Liver (tissue), 9 donors: Measurements from ENCODE around the gene SMCO3. TPM values are rescaled to one million over a fixed set of nuclear protein-coding genes. Genes with fewer than 3 reads are reported as not detected.

ENCODE experiments used
- DNase-seq: peaks from one replicate; pipeline ENCODE4 v3.0.0-alpha.2; 2017; ENCODE audit warnings: low spot score
- H3K27ac ChIP-seq, 2 donors: one replicate each; pipeline ENCODE4 v1.7.0; 2013; ENCODE audit warnings: inconsistent platforms in 2 of 2, low read length in 2 of 2, control low read depth in 1 of 2, low read depth in 1 of 2, mild to moderate bottlenecking in 1 of 2
- H3K27me3 ChIP-seq, 4 donors: one replicate each; pipeline versions ENCODE4 v1.6.1 to v1.7.0; 2013; ENCODE audit warnings: low read length in 3 of 4, inconsistent platforms in 1 of 4, mild to moderate bottlenecking in 1 of 4, moderate library complexity in 1 of 4; ENCODE audit not compliant: control insufficient read depth in 4 of 4, insufficient read depth in 4 of 4
- H3K36me3 ChIP-seq, 4 donors: one replicate each; pipeline versions ENCODE4 v1.6.1 to v1.7.0; 2013; ENCODE audit warnings: low read length in 3 of 4, mild to moderate bottlenecking in 3 of 4, low read depth in 1 of 4, moderate library complexity in 1 of 4; ENCODE audit not compliant: control insufficient read depth in 4 of 4, insufficient read depth in 3 of 4
- H3K4me1 ChIP-seq, 4 donors: one replicate each; pipeline versions ENCODE4 v1.6.1 to v1.7.0; 2013; ENCODE audit warnings: low read length in 3 of 4, mild to moderate bottlenecking in 3 of 4, moderate library complexity in 1 of 4; ENCODE audit not compliant: control insufficient read depth in 4 of 4, insufficient read depth in 4 of 4
- H3K4me3 ChIP-seq, 3 donors: one replicate each; pipeline versions ENCODE4 v1.6.1 to v1.7.0; 2013; ENCODE audit warnings: low read length in 3 of 3, control low read depth in 1 of 3, low read depth in 1 of 3, mild to moderate bottlenecking in 1 of 3
- H3K9ac ChIP-seq, 2 donors: one replicate each; pipeline ENCODE4 v1.7.0; 2013; ENCODE audit warnings: low read length in 2 of 2, mild to moderate bottlenecking in 2 of 2, moderate library complexity in 2 of 2, control low read depth in 1 of 2, low read depth in 1 of 2
- H3K9me3 ChIP-seq, 4 donors: one replicate each; pipeline versions ENCODE4 v1.6.1 to v1.7.0; 2013; ENCODE audit warnings: low read length in 3 of 4; ENCODE audit not compliant: control insufficient read depth in 4 of 4
- EGR1 ChIP-seq, 2 donors: IDR thresholded peaks; 2 replicates each; pipeline ENCODE4 v1.6.1; 2016 to 2018; ENCODE audit warnings: antibody characterized with exemption in 2 of 2, low read depth in 2 of 2
- FOXA1 ChIP-seq: IDR thresholded peaks from 2 replicates; pipeline ENCODE4 v1.6.1; 2016; ENCODE audit warnings: antibody characterized with exemption
- FOXA2 ChIP-seq: IDR thresholded peaks from 2 replicates; pipeline ENCODE4 v1.6.1; 2016; ENCODE audit warnings: antibody characterized with exemption
- HNF4A ChIP-seq, 2 donors: conservative IDR thresholded peaks; 2 replicates each; pipeline ENCODE4 v1.6.1; 2016; ENCODE audit warnings: antibody characterized with exemption in 2 of 2, mild to moderate bottlenecking in 2 of 2
- HNF4G ChIP-seq: IDR thresholded peaks from 2 replicates; pipeline ENCODE4 v1.6.1; 2016; ENCODE audit warnings: antibody characterized with exemption
- JUND ChIP-seq, 2 donors: IDR thresholded peaks; 2 replicates each; pipeline ENCODE4 v1.6.1; 2016; ENCODE audit warnings: antibody characterized with exemption in 2 of 2
- NR2F2 ChIP-seq: IDR thresholded peaks from 2 replicates; pipeline ENCODE4 v1.6.1; 2016; ENCODE audit warnings: antibody characterized with exemption
- RAD21 ChIP-seq, 2 donors: IDR thresholded peaks; 2 replicates each; pipeline ENCODE4 v1.6.1; 2016; ENCODE audit warnings: antibody characterized with exemption in 2 of 2, mild to moderate bottlenecking in 2 of 2
- RXRA ChIP-seq, 2 donors: IDR thresholded peaks; 2 replicates each; pipeline ENCODE4 v1.6.1; 2017 to 2018; ENCODE audit warnings: antibody characterized with exemption in 2 of 2, mild to moderate bottlenecking in 1 of 2
- SP1 ChIP-seq: IDR thresholded peaks from 2 replicates; pipeline ENCODE4 v1.6.1; 2018; ENCODE audit warnings: antibody characterized with exemption, mild to moderate bottlenecking
- YY1 ChIP-seq: IDR thresholded peaks from 2 replicates; pipeline ENCODE4 v1.6.1; 2016; ENCODE audit warnings: antibody characterized with exemption, mild to moderate bottlenecking
- WGBS: extraction: QIAGEN DNeasy Blood & Tissue Kit; methylation state at CpG from one replicate; pipeline ENCODE4 v1.1.7; 2013; 5-methylcytosine and 5-hydroxymethylcytosine counted together
- polyA plus RNA-seq, 2 donors: library from polyadenylated mRNA; stranded (reverse) in 1 of 2; unstranded in 1 of 2; fragments of 200-250 nt in 1 of 2; fragments of >200 nt in 1 of 2; fragmentation: Nextera tagmentation in 1 of 2; extraction: Ambion mirVana in 1 of 2; gene quantifications; one replicate each; pipeline versions ENCODE4 v1.2.1 to v1.2.3, GENCODE V29; 2013 to 2015
- total RNA-seq, 2 donors: library from RNA; depleted of rRNA; stranded (reverse); fragments of >200 nt; gene quantifications; one replicate each; pipeline ENCODE4 v1.2.3, GENCODE V29; 2014
- TF ChIP-seq, protein P1 (sequence below): IDR thresholded peaks from 2 replicates; pipeline ENCODE4 v1.6.1; 2016; ENCODE audit warnings: antibody characterized with exemption
- TF ChIP-seq, protein P2 (sequence below): IDR thresholded peaks from 2 replicates; pipeline ENCODE4 v1.6.1; 2016; ENCODE audit warnings: antibody characterized with exemption
- TF ChIP-seq, protein P3 (sequence below): IDR thresholded peaks from 2 replicates; pipeline ENCODE4 v1.6.1; 2016; ENCODE audit warnings: antibody characterized with exemption
- TF ChIP-seq, protein P4 (sequence below): fragments of 150-350 bp; IDR thresholded peaks from 2 replicates; pipeline ENCODE4 v1.5.1; 2017; ENCODE audit warnings: improper control_type of control experiment, low read depth, low read length; ENCODE audit not compliant: missing input control
- donor health status: healthy.
- donor health status: healthy.
- donor health status: healthy.
- donor health status: healthy.
- donor health status: healthy.

The SMCO3 gene
- total and polyA plus RNA-seq, 4 donors: 0.17 to 0.93 (median 0.56) TPM

DNA sequence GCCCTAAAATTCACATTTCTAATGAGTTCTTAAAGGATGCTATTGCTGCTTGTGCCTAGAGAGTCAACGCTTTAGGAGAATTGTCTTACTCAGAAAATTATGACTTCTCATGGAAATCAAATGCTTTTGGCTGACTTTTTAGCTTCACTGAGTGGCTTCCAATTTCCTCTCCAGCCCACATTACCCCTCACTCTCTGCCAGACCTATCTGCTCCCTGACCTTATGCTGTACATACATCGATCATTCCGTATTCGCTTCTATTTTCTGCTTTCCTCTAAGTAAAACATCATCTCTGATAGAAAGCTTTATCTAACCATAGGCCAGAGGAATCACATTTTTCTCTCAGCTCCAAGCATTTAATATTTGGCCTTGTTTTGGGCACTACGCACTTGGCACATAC, 12.5 kb upstream of the SMCO3 start:
- H3K27me3 ChIP-seq: no peaks in the 10 kb centered on the region
- TF ChIP-seq, protein P1, sequence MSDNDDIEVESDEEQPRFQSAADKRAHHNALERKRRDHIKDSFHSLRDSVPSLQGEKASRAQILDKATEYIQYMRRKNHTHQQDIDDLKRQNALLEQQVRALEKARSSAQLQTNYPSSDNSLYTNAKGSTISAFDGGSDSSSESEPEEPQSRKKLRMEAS: no peak
- TF ChIP-seq HNF4G (no peak), SP1 (no peak), NR2F2 (no peak), FOXA1 (no peak), JUND (IDR thresholded peaks at IDR 0.05) (no peak), RXRA (IDR thresholded peaks at IDR 0.05) (no peak)
- H3K36me3 ChIP-seq: peaks cover 0 to 2% (median 0%) of the 10 kb centered on the region in 4 donors
- no peak overlapping the region for H3K27ac ChIP-seq
- no peak overlapping the region for H3K4me3 ChIP-seq
- no peak overlapping the region for H3K9ac ChIP-seq
- peaks cover 0 to 2% (median 1%) of the 10 kb centered on the region in 4 donors for H3K4me1 ChIP-seq
- 85% methylated on average over 5 of the region's 5 CpGs for WGBS
- H3K9me3 ChIP-seq: no peaks in the 10 kb centered on the region
- DNase-seq: no peak

DNA sequence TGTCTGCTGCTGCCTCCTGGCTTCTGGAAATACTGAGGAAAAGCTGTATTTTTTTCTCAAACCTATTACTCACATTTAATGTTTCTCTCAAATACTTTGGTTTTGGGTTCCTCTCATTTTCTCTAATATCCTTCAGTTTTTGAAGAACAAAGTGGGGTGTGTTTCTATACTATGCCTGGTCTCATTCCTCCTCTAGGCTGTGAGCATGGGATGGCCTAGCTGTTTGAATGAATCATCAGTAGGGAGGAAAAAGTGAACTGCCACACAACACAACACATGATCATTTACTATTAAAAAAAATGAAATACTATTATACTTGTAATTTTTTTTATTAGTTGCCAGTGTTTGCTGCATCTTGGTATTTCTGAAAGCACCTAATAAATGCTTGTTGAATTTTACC, 11.3 kb upstream of the SMCO3 start:
- H3K9me3 ChIP-seq: no peaks in the 10 kb centered on the region
- H3K36me3 ChIP-seq: peaks cover 0 to 2% (median 0%) of the 10 kb centered on the region in 4 donors
- TF ChIP-seq NR2F2 (no peak), FOXA2 (no peak)
- H3K9ac ChIP-seq: no peak overlapping the region
- H3K4me1 ChIP-seq: no peaks in the 10 kb centered on the region
- no peak for DNase-seq
- H3K27ac ChIP-seq: no peak overlapping the region
- no peak overlapping the region for H3K4me3 ChIP-seq
- H3K27me3 ChIP-seq: no peaks in the 10 kb centered on the region

DNA sequence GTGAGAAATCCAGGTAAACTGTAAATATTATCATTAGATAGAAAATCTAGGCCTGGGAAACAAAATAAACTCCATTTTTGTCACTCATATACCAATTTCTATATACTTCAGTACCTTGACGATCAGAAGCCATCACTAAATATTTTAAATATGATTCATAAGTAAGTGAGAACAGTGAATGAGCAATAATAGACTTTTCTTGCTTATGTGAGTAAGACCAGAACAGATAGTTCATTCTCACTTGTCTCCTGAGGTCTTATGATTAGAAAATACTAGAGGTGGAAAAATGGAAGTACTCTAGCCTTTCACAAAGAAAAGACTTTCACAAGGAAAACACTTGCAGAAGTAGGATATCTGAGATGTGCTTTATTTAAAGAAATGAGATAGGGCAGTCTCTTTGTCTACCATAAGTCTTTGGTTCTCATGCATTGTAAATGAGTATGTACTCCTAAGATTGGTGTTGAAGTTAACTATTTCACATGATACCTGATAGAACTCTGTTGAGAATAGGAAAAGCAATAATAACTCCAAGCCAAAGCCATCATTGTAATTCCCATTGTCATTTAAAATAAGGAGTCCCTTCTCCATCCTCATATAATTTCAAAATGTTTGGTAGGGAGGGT, 10.1 kb upstream of the SMCO3 start:
- Histone ChIP-seq H3K4me3 (no peak overlapping the region), H3K36me3 (peaks cover 0 to 2% (median 0%) of the 10 kb centered on the region in 4 donors), H3K4me1 (no peaks in the 10 kb centered on the region), H3K9me3 (no peaks in the 10 kb centered on the region), H3K27me3 (no peaks in the 10 kb centered on the region), H3K27ac (no peak overlapping the region), H3K9ac (no peak overlapping the region)
- TF ChIP-seq YY1 (no peak), JUND (IDR thresholded peaks at IDR 0.05) (no peak), EGR1 (IDR thresholded peaks at IDR 0.05; ENCODE audit: low read depth in 2 of 2) (no peak), HNF4A (conservative IDR thresholded peaks at IDR 0.05) (no peak), RAD21 (IDR thresholded peaks at IDR 0.05) (no peak), FOXA2 (no peak), FOXA1 (no peak)
- TF ChIP-seq, protein P2, sequence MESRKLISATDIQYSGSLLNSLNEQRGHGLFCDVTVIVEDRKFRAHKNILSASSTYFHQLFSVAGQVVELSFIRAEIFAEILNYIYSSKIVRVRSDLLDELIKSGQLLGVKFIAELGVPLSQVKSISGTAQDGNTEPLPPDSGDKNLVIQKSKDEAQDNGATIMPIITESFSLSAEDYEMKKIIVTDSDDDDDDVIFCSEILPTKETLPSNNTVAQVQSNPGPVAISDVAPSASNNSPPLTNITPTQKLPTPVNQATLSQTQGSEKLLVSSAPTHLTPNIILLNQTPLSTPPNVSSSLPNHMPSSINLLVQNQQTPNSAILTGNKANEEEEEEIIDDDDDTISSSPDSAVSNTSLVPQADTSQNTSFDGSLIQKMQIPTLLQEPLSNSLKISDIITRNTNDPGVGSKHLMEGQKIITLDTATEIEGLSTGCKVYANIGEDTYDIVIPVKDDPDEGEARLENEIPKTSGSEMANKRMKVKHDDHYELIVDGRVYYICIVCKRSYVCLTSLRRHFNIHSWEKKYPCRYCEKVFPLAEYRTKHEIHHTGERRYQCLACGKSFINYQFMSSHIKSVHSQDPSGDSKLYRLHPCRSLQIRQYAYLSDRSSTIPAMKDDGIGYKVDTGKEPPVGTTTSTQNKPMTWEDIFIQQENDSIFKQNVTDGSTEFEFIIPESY: no peak
- TF ChIP-seq, protein P3, sequence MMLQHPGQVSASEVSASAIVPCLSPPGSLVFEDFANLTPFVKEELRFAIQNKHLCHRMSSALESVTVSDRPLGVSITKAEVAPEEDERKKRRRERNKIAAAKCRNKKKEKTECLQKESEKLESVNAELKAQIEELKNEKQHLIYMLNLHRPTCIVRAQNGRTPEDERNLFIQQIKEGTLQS: no peak
- TF ChIP-seq, protein P4, sequence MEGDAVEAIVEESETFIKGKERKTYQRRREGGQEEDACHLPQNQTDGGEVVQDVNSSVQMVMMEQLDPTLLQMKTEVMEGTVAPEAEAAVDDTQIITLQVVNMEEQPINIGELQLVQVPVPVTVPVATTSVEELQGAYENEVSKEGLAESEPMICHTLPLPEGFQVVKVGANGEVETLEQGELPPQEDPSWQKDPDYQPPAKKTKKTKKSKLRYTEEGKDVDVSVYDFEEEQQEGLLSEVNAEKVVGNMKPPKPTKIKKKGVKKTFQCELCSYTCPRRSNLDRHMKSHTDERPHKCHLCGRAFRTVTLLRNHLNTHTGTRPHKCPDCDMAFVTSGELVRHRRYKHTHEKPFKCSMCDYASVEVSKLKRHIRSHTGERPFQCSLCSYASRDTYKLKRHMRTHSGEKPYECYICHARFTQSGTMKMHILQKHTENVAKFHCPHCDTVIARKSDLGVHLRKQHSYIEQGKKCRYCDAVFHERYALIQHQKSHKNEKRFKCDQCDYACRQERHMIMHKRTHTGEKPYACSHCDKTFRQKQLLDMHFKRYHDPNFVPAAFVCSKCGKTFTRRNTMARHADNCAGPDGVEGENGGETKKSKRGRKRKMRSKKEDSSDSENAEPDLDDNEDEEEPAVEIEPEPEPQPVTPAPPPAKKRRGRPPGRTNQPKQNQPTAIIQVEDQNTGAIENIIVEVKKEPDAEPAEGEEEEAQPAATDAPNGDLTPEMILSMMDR: no peak
- 95% methylated on average over 1 of the region's 1 CpG for WGBS
- no peak for DNase-seq
